GM21786 (cell line): ENCODE results near the gene COL8A1.
A peak's percentile ranks its signal among the peaks of the same experiment; 100 is the strongest.

Experiments
- ATAC-seq: cut with Tn5 transposase; IDR thresholded peaks from one replicate; pipeline ENCODE4 v1.9.1; 2021; ENCODE audit not compliant: unreplicated experiment

COL8A1 gene

DNA sequence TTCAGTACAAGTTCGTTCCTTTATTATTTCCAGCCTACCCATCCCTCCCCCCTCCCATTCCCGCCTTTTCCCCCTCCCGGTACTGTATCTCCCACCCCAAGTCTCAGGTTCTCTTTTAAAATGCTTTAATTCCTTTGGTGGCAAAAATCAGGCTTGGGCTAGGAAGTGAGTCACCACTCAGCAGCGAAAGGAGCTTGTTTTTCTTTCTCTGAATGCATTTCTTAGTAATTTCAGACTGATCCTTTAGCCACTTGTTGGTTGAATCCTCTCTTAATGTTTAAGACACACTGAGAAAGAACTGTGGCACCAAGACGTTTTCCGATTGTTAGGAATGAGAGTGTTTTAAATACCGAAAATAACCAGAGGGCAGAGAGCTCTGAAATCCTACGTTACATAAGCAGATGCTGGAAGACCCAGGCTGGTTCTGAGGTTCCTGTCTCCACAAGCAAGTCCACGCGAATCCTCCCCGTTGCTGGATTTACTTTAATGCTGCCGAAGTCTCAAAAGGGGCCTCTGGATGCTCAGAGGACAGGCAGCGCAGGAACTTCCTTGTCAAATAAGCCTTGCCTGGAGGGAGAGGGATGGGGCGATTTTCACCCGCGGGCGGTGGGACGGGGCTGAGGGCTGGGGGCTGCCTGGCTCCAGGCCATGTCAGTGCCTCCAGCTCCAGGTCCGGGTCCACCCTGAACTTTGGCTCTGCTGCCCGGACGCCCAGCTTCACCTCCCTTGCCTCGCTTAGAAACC lies 854 bp upstream of the COL8A1 start:
- no peak for ATAC-seq

DNA sequence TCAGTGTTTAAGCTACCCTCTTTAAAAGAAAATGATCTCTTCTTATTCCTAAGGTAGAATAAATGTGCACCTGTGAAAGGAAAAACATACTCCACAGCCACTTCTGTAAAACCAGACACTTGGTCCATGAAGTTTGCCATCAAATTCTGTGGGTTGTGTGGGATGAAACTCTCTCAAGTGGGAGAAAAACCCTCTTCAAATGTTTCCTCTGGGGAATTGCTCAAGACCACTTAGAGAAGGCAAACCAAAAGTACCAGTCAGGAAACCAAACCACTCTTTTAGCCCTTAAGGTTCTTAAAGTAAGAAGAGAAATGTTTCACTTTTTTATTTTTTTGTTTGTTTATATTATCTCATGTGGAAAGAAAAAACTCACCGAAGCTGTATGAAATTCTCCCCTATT lies 1.2 kb downstream of the COL8A1 start:
- ATAC-seq, result no peak

GRCh38 chr3:99640214-99640851 lies 1.9 kb downstream of the COL8A1 start:
- no peak for ATAC-seq

DNA sequence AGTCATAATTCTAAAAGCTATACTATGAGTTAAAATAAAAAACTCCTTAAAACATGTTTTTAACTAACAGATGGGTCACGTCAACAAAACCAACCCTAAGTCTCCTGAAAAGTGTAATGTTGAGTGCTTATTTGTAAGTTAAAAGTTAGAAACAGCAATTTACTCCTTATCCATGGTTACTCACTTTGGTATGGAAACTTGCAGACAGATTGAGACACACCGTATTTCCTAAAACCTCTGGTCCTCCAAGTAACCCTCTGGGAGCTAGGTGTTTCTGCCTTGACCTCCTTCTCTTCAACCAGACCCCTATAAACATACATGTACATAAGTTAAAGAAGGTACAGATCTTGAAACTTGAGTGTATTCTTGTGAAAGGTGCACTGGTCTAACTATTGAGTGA lies 3.1 kb downstream of the COL8A1 start:
- ATAC-seq, result no peak

GRCh38 chr3:99641982-99642381 lies 3.6 kb downstream of the COL8A1 start:
- no peak for ATAC-seq

GRCh38 chr3:99644017-99644416 lies 5.6 kb downstream of the COL8A1 start:
- no peak for ATAC-seq

DNA sequence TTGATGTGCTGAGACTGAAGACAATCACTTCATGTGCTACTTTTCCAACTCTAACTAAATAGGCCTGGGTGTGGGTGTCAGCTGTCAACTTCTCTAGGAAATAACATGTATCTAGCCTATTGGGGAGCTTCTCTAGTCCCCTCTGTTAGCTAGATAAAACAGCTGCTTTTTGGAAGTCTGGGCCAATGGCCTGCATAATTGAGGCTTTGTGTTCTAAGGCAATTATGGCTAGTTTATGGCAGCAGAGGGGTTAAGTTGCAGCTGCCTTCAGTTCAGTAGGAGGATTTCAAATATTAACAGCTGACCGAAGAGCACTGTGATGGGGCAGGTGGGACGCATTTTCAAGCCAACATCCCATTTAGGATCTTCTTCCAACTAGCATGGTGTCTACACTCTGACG lies 6.4 kb downstream of the COL8A1 start:
- no peak for ATAC-seq

- ATAC-seq, result no peak
Measured at GRCh38 chr3:99645277-99646106, 7.1 kb downstream of the COL8A1 start.

DNA sequence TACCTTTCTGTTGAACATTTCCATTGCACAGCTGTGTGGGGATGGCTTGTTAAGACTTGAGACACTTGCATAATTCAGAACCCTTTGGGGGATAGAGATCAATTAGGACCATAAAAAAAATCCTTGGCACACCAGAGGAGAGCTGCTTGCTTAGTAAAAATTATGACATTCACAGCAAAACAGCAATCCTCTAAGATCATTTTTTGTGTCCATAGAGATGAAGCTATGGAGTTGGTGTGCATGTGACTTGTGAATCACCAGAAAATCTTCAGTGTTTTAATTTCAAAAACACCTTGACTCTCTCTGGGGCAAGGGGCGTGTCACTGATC lies 7.7 kb downstream of the COL8A1 start:
- no peak for ATAC-seq

GRCh38 chr3:99647081-99647480 lies 8.7 kb downstream of the COL8A1 start:
- ATAC-seq, result no peak

DNA sequence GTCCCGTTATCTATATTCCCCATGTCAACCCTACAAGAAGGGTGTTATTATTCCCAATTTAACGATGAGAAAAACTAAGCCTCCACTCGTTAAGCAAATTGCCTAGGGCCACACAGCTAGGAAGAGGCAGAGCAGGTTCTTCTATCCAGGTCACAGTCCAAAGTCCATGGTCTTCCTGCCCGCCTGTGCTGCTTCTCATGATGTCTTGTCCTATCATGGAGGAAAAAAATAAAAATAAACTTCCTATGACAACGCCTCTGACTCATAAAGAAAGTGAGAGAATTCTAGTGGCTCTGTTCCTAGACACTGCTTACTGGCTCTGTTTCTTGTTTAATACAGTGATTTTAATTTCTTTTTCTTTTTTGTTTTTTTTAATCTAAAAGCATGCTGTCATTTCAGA lies 9.7 kb downstream of the COL8A1 start:
- ATAC-seq, result peak; percentile 65

DNA sequence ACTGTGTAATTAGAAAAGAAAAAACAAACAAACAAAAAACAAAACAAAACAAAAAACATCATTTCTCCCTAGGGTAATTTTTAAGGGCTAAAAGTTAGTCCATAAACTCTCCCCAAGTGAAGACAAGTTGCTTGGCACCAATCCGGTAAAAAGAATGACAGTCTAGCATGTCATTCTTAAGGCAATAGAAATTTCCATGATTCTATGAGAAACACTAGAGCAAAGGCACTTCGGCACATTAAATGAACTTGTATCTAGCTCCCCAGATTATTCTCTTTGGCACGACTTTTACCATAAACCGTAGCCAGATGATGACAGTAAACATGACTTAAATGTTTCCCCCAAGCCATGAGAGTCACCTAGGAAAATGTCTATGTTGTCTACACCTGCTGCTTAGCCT lies 10.1 kb downstream of the COL8A1 start:
- ATAC-seq, result no peak

DNA sequence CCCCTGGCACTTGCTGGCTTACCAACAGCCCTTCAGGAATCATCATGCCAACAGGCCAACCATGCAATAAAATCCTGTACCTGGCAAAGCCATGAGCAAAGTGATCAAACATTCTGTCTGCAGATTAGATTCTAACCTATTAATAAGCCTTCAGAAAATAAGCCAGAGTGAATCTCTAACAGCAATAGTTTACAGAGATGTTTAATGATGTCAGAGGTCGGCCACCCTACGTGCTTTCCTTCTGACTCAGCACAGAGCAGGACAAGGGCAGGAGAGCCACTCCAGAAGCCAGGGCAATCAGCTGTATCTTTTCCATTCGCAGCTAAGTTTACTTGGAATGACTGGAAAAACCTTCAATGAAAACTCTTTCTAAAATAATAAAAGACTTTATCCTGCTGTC lies 13.1 kb downstream of the COL8A1 start:
- no peak for ATAC-seq

- ATAC-seq, result no peak
Measured at GRCh38 chr3:99656624-99657023, 18.2 kb downstream of the COL8A1 start.

DNA sequence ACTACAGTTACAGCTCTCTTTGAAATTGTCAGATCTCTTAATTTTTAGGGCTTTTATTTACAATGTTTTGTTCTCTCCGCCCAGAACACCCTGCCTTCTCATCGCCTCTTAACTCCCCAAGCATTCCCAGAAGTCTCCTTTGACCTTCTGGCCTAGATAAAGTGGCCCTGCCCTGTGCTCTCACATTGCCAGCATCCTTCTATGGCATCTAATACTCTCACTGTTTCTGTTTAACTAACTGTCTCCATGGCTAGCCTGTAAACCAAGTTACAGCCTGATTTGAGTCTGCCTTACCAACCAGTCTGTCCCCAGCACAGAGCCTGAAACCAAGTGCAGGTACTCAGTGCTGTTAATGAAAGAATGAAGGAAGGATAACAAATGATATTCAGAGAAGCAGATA lies 19.9 kb downstream of the COL8A1 start:
- ATAC-seq, result no peak

GRCh38 chr3:99659032-99659431 lies 20.6 kb downstream of the COL8A1 start:
- ATAC-seq, result no peak

DNA sequence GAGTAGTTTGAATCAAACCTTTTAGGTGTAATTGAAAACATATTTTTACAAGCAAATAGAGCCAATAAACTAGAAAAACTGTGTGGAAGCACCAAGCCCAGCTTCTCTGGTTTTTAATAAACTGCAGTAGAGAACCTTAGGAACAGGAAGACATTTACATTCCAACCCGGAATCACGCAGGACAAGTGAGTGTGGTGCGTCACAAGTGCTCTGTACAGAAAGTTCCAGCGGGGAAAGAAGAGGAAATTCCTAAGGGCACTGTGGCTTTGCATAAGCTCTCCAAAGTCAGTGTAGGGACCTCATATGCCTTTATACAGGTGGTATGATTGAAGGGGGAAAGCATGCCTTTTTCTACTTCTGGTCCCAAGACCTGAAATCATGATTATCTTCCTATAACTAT lies 21.6 kb downstream of the COL8A1 start:
- ATAC-seq, result no peak

- ATAC-seq, result no peak
Measured at GRCh38 chr3:99662838-99663570, 24.6 kb downstream of the COL8A1 start.

- no peak for ATAC-seq
Measured at GRCh38 chr3:99663977-99664376, 25.6 kb downstream of the COL8A1 start.

DNA sequence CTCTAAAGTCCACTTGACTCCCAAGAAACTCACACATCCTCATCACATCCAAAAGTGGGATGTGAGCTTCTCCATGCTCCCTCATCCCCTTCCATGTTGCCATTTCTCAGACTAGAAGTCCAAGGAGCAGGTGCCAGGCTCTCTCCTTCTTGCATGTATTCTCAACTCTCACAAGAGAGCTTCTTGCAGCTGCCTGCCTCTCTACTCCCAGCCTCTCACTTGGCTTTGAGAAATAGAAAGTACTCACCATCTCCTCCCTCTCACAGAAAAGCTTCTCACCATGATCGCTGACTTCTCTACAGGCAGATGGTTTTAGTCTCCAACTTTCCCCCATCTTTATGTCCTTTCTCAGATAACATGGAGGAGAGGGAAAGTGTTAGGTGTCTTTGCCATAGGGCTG lies 26.6 kb downstream of the COL8A1 start:
- no peak for ATAC-seq

GRCh38 chr3:99666201-99666600 lies 27.8 kb downstream of the COL8A1 start:
- ATAC-seq, result no peak
